Neural cell (in vitro differentiated cells): ENCODE results near the gene NDUFB3.

Experiments
- EP300 ChIP-seq: fragments of 450-650 bp; conservative IDR thresholded peaks from 2 replicates; pipeline ENCODE4 v1.6.1; 2014; ENCODE audit warnings: antibody characterized with exemption, mild to moderate bottlenecking, moderate library complexity; ENCODE audit not compliant: poor library complexity, severe bottlenecking
- EZH2 ChIP-seq: fragments of 200-600, 300-800 bp; shearing (Covaris generic), sonication (generic); IDR thresholded peaks from 2 replicates; pipeline ENCODE4 v1.6.1; 2014; ENCODE audit warnings: antibody characterized with exemption, low read length, borderline replicate concordance, mild to moderate bottlenecking; ENCODE audit not compliant: insufficient read depth, poor library complexity, severe bottlenecking
- MXI1 ChIP-seq: fragments of 450-650 bp; conservative IDR thresholded peaks from 2 replicates; pipeline ENCODE4 v1.6.1; 2014; ENCODE audit warnings: antibody characterized with exemption, mild to moderate bottlenecking; ENCODE audit not compliant: poor library complexity, severe bottlenecking
- POLR2AphosphoS5 ChIP-seq: IDR thresholded peaks from 2 replicates; pipeline ENCODE4 v1.6.1; 2012
- TAF1 ChIP-seq: IDR thresholded peaks from 2 replicates; pipeline ENCODE4 v1.6.1; 2012; ENCODE audit warnings: low read depth
- TF ChIP-seq, protein P1 (sequence below): fragments of 450-650 bp; IDR thresholded peaks from 2 replicates; pipeline ENCODE4 v1.5.1; 2014; ENCODE audit warnings: antibody characterized with exemption, mild to moderate bottlenecking, moderate library complexity; ENCODE audit not compliant: poor library complexity, severe bottlenecking

DNA sequence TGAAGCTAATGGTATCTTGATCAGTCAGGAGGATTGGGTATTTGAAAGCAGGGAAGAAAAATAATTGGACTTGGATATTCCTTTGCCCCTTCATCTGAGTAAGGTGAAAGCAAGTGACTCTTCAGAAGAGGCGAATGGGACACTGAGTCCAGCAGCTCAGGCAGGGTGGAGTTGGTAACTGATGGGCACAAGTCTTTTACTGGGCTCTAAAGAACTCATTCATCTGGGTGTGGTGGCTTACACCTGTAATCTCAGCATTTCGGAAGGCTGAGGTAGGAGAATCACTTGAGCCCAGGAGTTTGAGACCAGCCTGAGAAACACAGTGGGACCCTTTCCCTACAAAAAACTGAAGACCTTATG, 55.3 kb downstream of the NDUFB3 start:
- no peak for TF ChIP-seq EP300
- no peak for TF ChIP-seq POLR2AphosphoS5
- TF ChIP-seq, protein P1, sequence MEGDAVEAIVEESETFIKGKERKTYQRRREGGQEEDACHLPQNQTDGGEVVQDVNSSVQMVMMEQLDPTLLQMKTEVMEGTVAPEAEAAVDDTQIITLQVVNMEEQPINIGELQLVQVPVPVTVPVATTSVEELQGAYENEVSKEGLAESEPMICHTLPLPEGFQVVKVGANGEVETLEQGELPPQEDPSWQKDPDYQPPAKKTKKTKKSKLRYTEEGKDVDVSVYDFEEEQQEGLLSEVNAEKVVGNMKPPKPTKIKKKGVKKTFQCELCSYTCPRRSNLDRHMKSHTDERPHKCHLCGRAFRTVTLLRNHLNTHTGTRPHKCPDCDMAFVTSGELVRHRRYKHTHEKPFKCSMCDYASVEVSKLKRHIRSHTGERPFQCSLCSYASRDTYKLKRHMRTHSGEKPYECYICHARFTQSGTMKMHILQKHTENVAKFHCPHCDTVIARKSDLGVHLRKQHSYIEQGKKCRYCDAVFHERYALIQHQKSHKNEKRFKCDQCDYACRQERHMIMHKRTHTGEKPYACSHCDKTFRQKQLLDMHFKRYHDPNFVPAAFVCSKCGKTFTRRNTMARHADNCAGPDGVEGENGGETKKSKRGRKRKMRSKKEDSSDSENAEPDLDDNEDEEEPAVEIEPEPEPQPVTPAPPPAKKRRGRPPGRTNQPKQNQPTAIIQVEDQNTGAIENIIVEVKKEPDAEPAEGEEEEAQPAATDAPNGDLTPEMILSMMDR, result no peak
- TF ChIP-seq TAF1, result no peak
- no peak for TF ChIP-seq EZH2
- no peak for TF ChIP-seq MXI1
